GM21737 (cell line): Measurements from ENCODE around the gene NAMPT.

ENCODE experiments used
- ATAC-seq: cut with Tn5 transposase; IDR thresholded peaks from one replicate; pipeline ENCODE4 v1.9.1; 2021; ENCODE audit warnings: mild to moderate bottlenecking, moderate library complexity; ENCODE audit not compliant: unreplicated experiment

The NAMPT gene

DNA sequence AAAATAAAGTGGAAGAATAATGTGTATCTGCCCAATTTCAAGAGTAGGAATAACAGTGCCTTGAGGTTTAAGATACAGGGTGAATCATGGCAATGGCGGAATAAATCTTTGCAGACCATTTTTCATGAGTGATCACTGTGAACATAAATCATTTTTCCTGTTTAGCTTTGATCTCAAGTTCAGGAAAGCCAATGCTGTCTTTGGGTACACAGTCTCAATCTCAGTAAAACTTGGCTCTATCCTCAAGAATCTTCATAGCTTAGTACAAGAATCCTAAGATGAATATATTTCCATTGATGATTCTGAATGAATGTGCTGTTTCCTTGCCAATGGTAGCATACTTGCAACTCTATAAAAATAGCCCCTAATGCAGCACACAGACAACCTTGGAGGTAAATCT, 6.8 kb downstream of the NAMPT start:
- no peak for ATAC-seq

DNA sequence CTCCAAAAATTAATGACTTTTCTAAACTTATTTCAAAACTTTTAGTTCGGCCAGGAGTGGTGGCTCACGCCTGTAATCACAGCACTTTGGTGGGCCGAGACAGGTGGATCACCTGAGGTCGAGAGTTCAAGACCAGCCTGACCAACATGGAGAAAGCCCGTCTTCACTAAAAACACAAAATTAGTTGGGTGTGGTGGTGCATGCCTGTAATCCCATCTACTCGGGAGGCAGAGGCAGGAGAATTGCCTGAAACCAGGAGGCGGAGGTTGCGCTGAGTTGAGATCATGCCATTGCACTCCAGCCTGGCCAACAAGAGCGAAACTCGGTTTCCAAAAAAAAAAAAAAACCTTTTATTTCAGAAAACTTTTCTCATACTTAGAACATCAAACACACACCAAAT, 8.3 kb downstream of the NAMPT start:
- no peak for ATAC-seq

DNA sequence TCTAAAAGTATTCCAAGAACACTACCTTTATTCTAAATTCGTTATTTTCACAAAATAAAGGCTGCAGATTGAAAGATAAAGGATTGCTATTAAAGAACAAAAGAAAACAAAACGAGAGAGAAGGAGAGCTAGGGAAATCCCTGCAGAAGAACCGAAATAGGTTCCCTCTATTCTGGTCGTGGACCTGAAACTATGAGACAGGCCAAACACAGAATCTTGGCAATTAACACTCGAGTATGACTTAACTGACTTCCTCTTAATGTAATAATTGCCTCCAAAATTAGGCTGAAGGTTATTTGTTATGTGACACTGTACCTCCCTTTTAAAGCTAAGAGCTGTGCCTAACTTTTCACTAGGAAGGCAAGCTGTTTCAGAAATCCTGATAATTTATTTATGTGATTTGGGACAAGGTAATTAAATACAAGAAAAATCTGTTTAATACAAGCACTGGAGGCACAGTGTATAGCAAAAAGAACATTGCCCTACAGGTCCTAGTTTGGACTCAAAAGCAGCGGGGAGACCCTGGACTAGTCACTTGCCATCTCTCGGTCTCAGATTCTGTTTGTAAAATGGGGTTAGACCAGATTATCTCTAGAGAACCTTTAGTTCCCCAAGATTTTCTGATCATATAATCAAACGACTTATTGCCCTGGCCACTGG, 11.6 kb downstream of the NAMPT start:
- no peak for ATAC-seq

DNA sequence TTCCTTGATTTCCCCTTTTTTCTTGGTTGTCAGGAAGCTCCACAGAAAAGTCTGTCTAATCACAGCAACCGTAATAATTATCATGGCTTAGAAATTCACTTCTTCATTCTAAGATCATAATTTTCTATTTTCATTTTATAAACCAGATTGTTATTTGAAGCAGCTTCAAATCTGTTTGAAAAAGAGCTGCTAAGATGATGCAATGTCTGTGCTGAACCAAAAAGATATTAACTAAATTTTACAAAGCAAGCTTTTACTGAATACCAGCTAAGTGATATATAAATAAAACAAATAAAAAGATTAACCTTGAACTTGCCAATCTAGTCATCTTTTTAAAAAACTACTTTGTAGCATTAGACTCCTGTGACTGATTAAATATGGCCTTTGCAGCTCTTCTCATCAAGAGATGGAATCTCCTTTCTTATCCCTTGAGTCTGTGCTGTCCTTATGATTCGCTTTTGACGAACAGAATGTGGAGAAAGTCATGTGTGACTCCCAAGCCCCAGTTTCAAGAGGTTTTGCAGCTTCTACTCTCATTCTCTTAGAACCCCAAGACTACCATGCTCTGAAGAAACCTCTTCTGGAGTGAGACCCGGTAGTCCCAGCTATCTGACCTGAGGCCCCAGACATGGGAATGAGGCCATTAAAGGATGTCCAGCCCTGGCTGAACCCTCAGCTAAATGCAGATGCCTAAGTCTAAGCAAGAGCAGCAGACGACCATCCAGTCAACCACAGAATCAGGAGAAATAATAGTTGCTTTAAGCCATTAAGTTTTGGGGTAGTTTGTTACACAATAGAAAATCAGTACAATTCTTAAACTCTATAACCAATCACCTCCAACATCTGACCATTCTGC, 14.4 kb downstream of the NAMPT start:
- no peak for ATAC-seq

DNA sequence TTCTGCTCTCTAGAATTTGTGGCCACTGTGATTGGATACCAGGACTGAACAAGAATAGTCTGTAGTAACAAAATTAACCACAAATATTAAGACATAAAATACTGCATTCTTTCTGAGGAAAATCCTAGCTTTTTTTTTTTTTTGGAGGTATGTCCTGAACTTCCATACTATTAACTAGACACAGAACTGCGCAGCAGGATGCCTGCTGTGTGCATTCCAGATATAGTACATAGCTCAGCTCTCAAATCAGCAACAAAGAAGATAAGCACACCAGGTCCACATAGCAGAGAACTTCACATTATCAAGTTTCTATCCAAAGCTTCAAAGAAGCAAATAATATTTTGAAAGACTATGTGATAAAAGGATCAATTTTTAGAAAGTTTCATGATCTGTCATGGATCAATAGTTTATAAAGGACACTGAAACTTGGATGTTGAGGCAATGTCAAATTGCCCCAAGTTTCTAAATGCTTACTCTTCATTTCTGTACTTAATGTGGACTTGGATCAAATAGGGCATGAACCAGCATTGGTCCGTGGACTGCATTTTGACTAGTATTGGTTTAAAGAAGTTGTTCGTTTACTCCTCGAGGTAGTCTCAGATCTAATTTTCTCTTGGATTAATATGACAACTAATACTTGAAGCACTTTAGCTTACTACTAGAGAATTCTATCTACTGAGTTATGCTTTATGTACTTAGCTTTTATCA, 15.4 kb downstream of the NAMPT start:
- no peak for ATAC-seq

DNA sequence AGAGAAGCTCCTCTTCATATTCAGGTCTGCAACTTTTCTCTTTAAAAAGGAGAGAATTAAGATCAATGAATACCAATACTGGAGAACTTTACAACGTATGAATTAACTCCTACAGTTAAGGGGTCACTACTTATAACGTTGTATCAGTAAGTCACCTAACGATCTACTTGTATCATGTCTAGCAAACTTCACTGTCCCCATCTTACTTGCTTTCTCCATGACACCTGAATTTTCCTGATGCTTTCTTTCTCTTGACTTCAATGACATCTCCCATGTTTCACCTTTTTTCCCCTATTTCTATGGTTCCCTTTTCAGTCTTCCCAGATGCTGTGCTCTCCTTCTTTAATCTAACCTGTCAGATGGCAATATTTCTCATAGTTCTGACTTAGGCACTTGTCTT, 19.6 kb downstream of the NAMPT start:
- ATAC-seq = no peak

DNA sequence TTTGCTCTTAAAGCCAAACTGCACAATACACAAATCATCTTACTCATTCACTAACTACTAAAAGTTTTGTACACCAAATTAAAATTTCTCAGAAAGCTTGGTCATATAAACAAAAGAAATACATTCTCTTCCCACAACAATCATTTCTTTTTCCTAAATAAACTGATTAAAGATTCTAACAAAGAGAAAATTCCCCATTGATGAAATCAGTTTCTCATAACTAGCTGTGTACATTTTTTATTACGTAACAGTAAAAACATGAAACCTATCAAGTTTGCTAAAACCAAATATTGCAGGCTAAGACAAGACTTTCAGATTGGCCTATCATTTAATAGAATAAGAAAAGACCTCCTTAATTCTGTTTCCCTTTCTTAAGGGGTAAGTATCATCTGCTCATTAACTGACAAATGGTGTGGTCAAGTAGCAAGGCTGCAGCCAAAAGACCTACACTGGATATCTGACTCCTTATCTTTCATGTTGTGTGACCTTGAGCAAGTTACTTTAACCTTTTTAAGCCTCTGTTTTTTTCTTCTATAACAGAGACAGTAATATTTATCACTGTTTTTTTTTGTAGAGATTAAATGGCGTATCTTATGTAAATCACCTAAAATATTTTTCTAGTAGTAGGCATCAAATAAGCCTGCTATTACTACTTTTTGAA, 22.4 kb downstream of the NAMPT start:
- ATAC-seq = no peak

DNA sequence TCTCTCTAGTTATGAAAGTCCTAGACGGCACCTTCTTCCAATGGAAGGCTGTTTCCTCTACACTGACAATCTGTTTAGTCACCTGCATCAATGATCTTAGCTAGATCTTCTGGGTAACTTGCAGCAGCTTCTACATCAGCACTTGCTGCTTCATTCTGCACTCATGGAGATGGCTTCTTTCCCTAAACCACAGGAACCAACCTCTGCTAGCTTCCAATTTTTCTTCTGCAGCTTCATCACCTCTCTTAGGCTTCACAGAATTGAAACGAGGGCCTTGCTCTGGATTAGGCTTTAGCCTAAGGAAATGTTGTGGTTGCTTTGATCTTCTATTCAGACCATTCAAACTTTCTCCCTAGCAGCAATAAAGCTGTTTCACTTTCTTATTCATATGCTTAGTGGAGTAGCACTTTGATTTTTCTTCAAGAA, 24.6 kb downstream of the NAMPT start:
- ATAC-seq = no peak

DNA sequence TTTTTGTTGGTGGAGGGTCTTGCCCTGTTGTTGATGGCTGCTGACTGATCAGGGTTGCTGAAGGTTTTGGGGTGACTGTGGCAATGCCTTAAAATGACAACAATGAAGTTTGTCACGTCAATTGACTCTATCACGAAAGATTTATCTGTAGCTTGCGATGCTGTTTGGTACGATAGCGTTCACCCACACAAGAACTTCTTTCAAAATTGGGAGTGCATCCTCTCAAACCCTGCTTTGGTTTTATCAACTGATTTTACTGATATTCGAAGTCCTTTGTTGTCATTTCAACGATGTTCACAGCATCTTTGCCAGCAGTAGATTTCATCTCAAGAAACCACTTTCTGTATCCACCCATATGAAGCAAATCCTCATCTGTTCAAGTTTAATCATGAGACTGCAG, 26.0 kb downstream of the NAMPT start:
- ATAC-seq = no peak

DNA sequence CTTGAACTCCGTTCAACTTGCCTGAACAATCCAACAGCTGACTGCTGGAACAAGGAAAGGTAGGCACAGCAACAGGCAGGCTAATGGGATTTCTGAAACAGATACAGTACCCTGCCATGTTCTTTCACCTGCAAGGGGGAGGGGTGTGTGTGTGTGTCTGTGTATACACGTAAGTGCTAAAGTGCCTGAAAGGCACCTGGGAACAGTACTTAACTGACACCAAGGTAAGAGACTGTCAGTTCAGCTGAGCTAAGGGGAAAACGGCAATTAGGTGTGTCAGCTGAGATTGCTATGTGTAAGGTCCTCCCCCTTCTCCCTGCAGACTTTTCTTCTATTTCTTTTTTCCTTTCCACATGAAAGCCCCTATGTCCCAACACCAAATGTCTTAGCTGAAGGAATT, 27.0 kb downstream of the NAMPT start:
- ATAC-seq = no peak

DNA sequence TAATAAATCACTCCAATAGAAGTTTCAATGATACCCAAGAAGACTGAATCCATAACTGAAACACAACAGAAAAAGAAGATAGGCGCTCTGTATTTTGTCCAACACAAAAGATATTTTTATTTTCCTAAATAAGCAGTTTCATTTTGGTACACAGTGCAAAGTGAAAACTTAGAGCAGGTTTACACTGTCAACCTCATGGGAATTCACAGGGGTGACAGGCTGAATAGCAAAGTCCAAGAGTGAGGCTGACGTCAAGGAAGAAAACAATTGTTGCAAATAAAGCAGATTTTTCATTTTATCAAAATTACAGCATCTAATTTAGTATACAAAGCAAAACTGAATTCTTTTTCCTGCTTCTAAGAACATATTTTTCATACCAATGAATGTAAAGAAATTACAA, 28.6 kb downstream of the NAMPT start:
- no peak for ATAC-seq

DNA sequence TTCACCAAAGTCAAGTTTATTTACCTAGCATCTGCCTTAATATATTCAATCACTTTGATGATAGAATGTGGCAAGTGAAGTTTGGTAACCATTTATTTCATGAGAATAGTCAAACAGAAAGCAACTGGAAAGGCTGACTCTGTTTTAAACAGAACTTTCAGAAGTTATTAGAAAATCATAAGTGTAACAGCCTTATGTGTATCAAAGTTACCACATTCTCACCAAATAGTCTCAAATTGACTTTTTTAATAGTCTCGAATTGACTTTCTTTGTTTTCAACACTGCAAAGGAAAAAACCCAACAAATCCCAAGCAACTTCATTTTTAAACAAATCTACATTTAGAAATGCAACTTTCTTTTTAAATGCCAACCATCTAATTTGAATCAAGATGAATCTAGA, 29.5 kb downstream of the NAMPT start:
- ATAC-seq = no peak

DNA sequence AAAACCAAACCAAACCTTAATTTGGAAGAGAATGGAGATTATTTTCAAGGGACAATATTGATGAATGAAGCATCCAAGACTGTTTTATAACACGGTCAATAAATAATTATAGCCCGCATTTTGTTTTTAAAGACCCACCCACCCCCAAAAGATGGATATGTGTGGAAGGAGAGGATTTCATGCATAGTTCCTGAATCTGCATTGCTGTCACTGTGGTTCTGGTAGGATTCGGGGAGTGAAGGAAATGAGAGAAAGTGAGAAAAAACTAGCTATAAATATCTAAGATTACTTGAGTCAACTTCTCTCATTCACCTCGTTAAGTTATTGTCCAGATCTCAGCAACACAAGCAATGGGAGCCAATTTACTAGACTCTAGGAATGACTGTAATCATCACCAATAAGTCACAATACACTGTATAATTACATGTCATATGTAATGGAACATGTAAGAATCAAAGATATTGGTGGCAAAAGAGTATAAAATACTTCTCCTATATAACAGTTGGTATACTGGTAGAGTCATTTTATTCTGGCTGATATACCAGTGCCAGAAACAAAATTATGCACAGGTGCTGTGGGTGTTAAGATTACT, 30.2 kb downstream of the NAMPT start:
- ATAC-seq = no peak

DNA sequence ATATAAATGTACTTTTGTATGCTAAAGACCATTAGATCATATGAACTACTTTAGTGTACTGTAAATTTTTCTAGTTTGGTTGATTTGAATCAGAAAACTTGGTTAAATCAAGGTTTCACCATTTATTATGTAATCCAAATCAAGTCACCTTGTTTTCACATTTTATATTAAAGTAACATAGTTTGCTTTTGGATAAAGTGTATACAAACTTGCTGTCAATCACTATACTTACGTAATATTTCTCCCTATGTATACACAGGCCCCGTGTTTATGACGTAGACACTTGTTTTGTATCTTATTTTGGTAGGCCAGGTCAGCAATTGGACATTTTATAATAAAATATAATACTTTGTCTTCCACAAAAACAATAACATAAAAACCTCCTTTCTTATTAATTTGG, 32.2 kb downstream of the NAMPT start:
- no peak for ATAC-seq

DNA sequence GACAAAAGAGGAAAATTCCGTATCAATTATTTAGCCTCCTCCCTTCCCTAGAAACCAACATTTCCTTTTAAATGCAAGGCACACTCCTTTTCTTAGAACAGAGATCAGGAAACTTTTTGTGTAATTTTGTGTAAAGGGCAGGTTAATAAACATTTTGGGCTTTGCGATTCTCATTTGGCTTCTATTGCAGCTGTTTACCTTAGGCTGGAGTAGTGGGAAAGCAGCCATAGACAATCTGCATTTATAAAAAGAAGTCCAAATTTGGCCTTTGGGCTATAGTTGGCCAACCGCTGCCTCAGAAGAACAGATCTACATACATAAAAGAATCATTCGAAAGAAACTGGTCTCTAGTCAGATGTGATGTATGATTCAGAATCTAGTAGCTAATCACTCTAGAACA, 35.3 kb downstream of the NAMPT start:
- no peak for ATAC-seq

DNA sequence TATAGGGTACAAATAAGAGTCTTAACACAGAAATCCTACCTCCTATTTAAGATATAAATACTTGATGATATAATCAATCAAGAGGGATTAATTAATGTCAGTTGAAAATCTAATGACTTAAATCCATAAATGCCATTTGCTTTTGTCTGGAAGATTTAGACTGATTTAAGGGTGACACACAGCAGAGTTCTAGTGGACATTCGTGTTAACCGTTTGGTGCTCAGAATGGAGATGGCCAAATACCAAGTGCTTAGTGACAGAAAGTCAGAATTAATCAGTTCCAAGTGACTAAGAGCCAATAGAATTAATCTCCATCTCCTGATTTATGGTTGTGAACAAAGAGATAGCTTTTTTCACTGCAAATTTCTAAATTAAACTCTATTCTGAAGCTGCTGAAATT, 36.2 kb downstream of the NAMPT start:
- no peak for ATAC-seq

DNA sequence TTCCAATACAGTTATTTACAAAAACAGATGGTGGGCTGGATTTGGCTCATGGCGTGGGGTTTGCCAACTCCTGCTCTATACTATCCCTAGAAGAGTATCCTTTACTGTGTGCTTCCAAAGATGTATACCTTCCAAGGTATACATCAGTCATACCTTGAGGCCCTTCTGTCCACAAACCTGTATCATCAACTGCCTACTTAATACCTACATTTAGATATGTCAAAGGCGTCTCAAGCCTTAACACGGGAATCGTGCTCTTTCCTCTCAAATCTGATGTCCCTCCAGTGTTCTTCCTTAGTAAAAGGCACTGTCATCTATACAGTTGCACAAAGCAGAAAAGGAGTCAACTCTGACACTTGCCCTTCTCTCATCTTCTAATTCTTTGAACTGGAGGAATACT, 36.9 kb downstream of the NAMPT start:
- ATAC-seq = no peak

DNA sequence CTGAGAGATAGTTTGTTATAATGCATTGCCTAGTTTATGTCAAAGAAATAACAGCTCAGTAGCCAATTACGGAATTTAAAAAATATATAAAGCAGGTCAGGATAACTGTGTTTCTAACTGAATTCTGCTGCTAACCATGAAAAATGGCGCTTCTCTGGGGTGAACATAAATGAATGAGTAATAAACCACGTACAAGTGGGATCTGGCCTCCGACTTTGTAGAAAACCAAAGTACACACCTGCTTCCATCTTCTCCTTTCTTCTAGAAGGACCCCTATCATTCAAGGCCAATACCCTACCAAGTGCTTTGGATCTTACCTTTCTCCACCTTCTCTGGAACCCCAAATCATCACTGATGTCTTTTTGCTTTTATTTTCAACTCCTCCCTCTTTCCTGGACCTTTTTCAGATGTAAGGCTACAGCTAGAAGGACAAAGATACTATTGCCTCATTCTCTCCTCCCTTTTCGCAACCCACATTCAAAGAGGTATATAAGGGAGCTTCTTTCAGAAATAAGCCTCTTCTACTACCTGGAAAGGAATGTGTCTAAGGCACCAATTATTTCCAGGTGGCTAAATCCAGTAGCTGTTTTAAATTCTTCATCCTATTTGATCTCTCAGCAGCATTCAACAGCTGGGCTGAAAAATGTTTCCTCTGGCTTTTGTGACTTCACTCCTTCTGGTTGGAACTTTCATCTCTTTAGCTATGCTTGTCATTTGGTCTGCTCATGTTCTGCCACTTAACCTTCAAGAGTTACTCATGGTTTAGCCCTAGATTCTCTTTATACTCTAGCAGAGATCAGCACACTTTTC, 37.7 kb downstream of the NAMPT start:
- ATAC-seq = no peak

DNA sequence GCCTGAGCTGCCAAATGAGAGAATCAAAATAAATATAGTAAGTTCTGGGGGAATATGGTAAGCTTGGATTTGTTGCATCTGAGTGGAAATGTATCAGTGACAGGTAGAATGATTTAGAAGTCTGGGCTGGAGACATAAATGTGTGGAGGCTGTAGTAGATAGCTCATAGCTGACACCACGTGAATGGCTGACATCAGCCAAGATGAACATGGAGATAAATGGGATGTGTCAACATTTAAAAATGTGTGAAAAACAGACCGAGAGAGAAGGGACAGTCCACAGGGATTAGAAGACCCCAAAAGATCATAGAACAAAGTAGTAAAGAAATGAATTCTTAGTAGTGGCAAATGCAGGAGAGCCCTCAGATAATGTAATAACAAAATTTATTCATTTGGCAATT, 40.9 kb downstream of the NAMPT start:
- no peak for ATAC-seq

DNA sequence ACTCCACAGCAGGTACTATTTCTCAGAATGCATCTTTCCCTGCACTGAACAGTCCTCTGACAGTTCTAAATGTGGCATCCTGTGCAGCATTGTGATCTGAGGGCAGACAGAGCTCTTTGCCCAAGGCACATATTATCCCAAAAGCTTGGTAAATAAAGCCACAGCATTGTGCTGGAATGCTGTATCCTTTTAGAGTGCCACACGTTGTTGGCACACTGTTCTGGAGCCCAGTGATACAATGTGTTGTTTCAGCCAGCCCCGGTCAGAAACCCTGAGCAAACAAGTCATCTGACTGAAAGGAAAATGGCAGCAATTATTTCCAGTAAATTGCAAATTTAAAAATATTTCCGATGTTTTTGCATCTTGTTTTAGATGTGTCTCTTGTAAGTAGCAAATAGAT, 45.4 kb downstream of the NAMPT start:
- no peak for ATAC-seq
